Erythroblast (primary cell): ENCODE measurements around the gene MTG2.

Experiments
- DNase-seq, 2 experiments: peaks; one replicate each; lab custom pipeline; 2025; lab: John Stamatoyannopoulos, UW
- GATA1 ChIP-seq: IDR thresholded peaks from 2 replicates; pipeline ENCODE4 v1.6.1; 2011; ENCODE audit warnings: low read depth, mild to moderate bottlenecking, control low read depth, low read length, moderate library complexity
- POLR2A ChIP-seq: IDR thresholded peaks from 2 replicates; pipeline ENCODE4 v1.6.1; 2011; ENCODE audit warnings: mild to moderate bottlenecking, low read length

MTG2 gene

GRCh38 chr20:62202676-62203377 lies 20.0 kb downstream of the MTG2 start:
- DNase-seq, result no peak
- TF ChIP-seq POLR2A (no peak), GATA1 (no peak)

- DNase-seq, result no peak
- no peak for TF ChIP-seq POLR2A
- no peak for TF ChIP-seq GATA1
Observed at GRCh38 chr20:62203378-62204030, 20.7 kb downstream of the MTG2 start.

- no peak for DNase-seq
- no peak for TF ChIP-seq GATA1
- no peak for TF ChIP-seq POLR2A
Observed at GRCh38 chr20:62205618-62206387, 23.0 kb downstream of the MTG2 start.

DNA sequence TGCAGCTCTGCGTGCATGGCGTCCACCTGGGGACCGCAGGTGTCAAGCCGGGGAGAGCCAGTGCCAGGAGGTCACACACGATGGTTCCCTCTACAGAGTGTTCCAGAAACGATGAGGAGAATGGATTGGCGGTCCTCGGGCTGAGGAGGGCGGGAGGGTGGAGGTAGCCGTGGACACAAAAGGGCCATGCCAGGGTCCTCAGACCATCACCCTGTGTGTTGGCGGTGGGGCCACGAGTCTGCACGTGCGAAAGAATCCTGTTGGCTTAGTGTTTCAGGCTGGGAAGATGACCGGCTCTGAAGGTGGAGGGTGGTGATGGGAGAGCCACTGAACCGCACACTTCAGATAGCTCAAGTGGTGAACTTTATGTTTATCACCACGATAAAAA lies 23.6 kb downstream of the MTG2 start:
- TF ChIP-seq POLR2A (no peak), GATA1 (no peak)
- DNase-seq, result no peak

DNA sequence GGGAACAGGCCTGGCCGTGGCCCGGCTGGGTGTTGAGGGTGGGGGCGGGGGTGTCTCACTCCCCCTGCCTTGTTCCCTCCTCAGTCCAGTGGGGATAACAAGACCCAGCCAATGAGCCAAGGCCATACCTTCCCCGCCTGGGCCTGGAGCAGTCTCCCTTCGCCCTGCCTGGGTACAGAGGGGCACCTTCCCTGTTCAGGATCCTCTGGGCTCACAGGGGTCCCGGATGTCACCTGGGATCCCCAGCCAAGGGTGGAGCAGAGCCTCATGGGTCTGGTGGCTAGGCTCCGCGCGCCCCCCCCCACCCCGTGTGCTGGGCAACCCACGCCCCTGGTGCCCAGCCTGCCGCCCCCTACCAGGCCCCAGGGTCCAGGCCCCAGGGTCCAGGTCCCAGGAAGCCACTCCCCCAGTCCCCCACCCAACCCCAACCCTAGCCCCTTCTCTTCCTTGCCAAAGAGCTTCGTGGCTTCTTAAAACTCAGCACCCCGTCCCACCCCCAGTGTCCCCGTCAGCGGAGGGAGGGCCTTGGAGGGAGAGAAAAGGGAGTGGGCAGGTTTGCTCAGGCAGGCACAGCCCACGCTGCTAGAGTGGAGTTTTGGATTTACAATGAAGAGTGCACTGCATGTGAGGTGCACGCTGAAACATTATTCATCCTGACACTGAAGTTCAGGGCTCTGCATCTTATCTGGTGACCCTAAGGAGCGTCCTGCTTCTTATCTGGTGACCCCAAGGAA lies 25.4 kb downstream of the MTG2 start:
- TF ChIP-seq POLR2A (no peak), GATA1 (no peak)
- no peak for DNase-seq

- TF ChIP-seq POLR2A (no peak), GATA1 (no peak)
- no peak for DNase-seq
Observed at GRCh38 chr20:62208795-62209755, 26.2 kb downstream of the MTG2 start.

- no peak for TF ChIP-seq GATA1
- no peak for TF ChIP-seq POLR2A
- DNase-seq, result no peak
Observed at GRCh38 chr20:62209850-62210495, 27.1 kb downstream of the MTG2 start.

DNA sequence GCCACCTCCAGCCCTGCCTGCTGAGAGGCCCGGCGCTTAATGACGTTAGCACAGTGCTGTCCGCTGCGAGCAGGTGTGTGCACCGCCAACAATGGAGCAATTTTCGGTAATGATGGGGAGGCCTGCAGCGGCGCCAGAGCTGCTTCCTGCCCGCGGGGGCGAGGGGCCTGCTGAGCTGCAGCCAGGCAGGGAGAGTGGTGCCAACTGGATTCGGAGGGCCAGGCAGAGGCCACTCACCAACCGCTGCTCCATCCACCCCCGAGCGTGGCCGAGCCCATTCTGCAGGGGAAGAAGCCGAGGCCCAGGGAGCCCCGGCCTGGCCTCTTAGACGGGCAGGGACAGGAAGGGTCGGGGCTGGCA lies 27.6 kb downstream of the MTG2 start:
- no peak for TF ChIP-seq GATA1
- no peak for TF ChIP-seq POLR2A
- DNase-seq, result no peak

DNA sequence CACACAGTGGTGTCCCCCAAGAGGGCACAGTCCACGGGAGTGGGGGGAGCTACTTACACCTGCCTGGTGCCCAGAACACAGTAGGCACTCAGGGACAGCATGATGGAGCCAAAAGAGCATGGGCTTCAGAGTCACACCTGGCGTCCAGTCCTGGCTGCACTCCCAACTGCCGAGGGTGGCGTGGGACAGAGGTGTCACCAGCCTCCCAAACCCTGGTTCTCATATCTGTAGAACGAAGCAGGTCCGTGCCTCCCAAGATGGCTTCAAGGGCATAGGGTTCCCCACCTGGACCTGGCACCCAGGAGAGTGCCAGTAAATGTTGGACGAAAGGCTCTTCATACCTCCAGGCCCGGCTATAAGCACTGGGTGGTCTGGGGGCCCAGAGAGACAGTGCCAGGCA lies 28.4 kb downstream of the MTG2 start:
- no peak for TF ChIP-seq POLR2A
- TF ChIP-seq GATA1, result no peak
- DNase-seq, result no peak

- no peak for DNase-seq
- no peak for TF ChIP-seq GATA1
Observed at GRCh38 chr20:62211769-62212288, 29.0 kb downstream of the MTG2 start.

- no peak for DNase-seq
- TF ChIP-seq GATA1 (no peak), POLR2A (no peak)
Observed at GRCh38 chr20:62212299-62212698, 29.5 kb downstream of the MTG2 start.

GRCh38 chr20:62214067-62214466 lies 31.2 kb downstream of the MTG2 start:
- DNase-seq, result no peak
- TF ChIP-seq POLR2A, result no peak
- no peak for TF ChIP-seq GATA1
